ENCODE measurements around the gene CDKAL1. TPM values are rescaled to one million over a fixed set of nuclear protein-coding genes. Genes with fewer than 3 reads are reported as not detected.

Gene CDKAL1
- total and polyA plus RNA-seq, 10 donors, result 4.8 to 26.9 (median 20.1) TPM

DNA sequence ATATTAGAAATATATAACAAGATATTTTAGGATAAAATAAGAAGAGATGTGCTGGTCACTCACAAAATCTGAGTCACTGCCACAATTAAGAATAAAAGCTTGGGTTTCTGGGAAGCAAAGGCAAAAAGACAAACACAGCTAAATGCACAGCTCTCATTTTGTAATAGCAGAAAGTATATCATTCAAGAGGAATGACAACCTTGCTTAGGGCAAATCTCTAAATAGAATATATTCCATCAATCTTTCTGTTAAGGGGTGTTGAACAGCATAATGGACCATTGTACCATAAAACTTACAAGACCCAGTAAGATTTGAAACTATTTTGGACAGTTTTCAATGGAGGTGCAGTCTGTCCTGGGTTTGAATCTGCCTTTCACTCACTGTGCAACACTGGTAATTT lies 594.3 kb downstream of the CDKAL1 start:
- no peaks in the 10 kb centered on the region for H3K36me3 ChIP-seq
- peaks cover 0 to 8% (median 0%) of the 10 kb centered on the region in 6 donors for H3K4me1 ChIP-seq
- no peak overlapping the region for H3K27ac ChIP-seq
- intact Hi-C loops (cut with DNase I; ENCODE audit: low total_unique reads), result no loop called here
- H3K27me3 ChIP-seq (replicated peaks in 1 of 7), result no peaks in the 10 kb centered on the region
- TF ChIP-seq POLR2AphosphoS5 (IDR thresholded peaks at IDR 0.05) (no peak), POLR2A (IDR thresholded peaks at IDR 0.05) (no peak)
- TF ChIP-seq, protein P1, sequence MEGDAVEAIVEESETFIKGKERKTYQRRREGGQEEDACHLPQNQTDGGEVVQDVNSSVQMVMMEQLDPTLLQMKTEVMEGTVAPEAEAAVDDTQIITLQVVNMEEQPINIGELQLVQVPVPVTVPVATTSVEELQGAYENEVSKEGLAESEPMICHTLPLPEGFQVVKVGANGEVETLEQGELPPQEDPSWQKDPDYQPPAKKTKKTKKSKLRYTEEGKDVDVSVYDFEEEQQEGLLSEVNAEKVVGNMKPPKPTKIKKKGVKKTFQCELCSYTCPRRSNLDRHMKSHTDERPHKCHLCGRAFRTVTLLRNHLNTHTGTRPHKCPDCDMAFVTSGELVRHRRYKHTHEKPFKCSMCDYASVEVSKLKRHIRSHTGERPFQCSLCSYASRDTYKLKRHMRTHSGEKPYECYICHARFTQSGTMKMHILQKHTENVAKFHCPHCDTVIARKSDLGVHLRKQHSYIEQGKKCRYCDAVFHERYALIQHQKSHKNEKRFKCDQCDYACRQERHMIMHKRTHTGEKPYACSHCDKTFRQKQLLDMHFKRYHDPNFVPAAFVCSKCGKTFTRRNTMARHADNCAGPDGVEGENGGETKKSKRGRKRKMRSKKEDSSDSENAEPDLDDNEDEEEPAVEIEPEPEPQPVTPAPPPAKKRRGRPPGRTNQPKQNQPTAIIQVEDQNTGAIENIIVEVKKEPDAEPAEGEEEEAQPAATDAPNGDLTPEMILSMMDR (IDR thresholded peaks at IDR 0.05 in 8 of 11, conservative IDR thresholded peaks at IDR 0.05 in 3 of 11), result no peak
- no peaks in the 10 kb centered on the region for H3K9me3 ChIP-seq
- no peak for DNase-seq
- H3K4me3 ChIP-seq, result no peak overlapping the region

DNA sequence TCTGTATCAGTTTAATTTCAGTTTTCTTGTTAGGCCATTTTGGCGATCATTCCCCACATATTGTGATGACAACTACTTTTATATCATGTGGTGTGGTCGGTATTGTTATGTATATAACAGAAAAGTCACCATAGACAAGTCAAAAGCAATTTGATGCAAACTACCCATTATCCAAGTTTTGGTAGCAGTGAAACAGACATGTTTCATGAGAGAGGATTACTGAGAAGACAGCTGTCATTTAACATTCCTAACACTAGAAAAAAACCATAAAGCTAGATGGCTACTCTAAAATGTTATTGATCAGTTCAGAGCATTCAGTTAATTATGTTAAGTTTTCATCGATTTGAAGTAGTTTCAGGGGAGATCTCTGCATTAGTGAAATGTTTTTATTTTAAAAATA lies 597.1 kb downstream of the CDKAL1 start:
- WGBS, 5 donors, result 93 to 97% (median 94%) methylated on average over 3 of the region's 3 CpGs
- TF ChIP-seq POLR2AphosphoS5 (IDR thresholded peaks at IDR 0.05) (no peak), POLR2A (IDR thresholded peaks at IDR 0.05) (no peak)
- TF ChIP-seq, protein P1 (IDR thresholded peaks at IDR 0.05 in 8 of 11, conservative IDR thresholded peaks at IDR 0.05 in 3 of 11), result no peak
- H3K27ac ChIP-seq, result no peak overlapping the region

DNA sequence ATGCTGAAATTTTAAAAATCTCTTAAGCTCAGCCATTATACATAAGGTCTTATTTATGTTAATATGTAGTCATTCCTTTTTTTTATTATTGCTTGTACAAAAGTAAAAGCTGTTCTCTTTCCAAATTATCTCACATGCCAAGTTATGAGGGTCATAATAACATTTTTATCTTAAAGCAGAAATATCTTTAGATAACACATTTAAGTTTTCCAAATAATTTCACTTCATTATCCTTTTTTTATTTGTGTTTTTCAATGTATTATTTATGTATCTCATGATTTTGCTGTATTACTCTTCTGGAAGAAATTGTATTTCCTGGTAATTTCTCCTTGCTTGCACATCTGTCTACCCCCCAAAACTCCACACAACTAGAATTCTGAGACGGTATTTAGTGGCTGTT lies 598.2 kb downstream of the CDKAL1 start:
- intact Hi-C loops (cut with DNase I; ENCODE audit: low total_unique reads), result no loop called here
- no peak for DNase-seq
- Histone ChIP-seq H3K36me3 (no peaks in the 10 kb centered on the region), H3K27me3 (replicated peaks in 1 of 7) (no peaks in the 10 kb centered on the region), H3K4me1 (peaks cover 0 to 8% (median 0%) of the 10 kb centered on the region in 6 donors), H3K4me3 (no peak overlapping the region), H3K27ac (no peak overlapping the region), H3K9me3 (no peaks in the 10 kb centered on the region)
- TF ChIP-seq POLR2AphosphoS5 (IDR thresholded peaks at IDR 0.05) (no peak), POLR2A (IDR thresholded peaks at IDR 0.05) (no peak)
- TF ChIP-seq, protein P1 (IDR thresholded peaks at IDR 0.05 in 8 of 11, conservative IDR thresholded peaks at IDR 0.05 in 3 of 11), result no peak
- WGBS, 5 donors, result 26 to 38% (median 31%) methylated on average over 1 of the region's 1 CpG

More for the DNA sequence above, 597.1 kb downstream of the CDKAL1 start:
- Histone ChIP-seq H3K4me1 (peaks cover 0 to 8% (median 0%) of the 10 kb centered on the region in 6 donors), H3K27me3 (replicated peaks in 1 of 7) (no peaks in the 10 kb centered on the region), H3K4me3 (no peak overlapping the region), H3K36me3 (no peaks in the 10 kb centered on the region), H3K9me3 (no peaks in the 10 kb centered on the region)
- intact Hi-C loops (cut with DNase I; ENCODE audit: low total_unique reads), result no loop called here
- no peak for DNase-seq

DNA sequence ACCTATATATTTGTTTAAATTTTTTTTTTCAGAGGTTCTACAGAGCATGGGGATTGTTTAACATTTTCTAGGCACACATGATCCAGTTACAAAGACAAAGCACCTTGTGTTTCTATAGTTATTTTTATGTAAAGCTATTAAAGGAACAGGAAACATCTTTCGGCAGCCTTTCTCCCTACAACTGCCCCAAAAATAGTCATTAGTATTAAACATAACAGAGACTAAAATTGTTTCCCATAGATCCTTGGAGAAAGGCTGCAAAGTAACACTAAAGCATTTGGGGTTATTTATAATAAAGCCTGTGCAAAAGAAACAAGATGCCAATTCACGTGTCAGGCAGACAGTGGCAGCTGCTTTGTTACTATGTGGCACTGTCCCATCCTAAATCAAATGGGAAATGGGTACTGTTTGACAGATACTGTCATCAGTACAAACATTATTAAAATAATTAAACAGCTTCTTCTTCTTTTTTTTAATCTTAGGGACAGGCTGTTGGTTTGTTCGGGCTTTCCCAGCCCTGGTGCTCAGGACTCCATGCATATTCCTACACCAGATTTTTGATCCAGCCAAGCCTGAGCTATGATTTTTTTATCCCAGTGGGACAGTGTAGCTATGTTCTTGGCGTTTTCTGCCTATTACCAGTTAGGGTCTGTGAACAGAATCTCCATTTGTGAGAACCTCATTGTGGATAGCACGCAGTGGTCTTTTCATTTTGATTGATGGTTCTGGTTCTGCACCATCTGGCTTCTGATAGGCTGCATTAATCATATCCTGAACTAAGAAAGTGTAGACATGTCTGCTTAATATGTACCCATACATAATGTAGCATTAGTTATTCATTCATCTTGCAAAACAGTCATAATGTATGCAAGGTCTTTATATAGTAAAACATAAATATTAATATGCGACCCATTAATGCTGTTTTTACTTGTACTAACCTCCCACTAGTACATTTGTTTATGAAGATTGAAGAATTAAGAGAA lies 598.9 kb downstream of the CDKAL1 start:
- Histone ChIP-seq H3K36me3 (no peaks in the 10 kb centered on the region), H3K4me1 (peaks cover 0 to 8% (median 0%) of the 10 kb centered on the region in 6 donors), H3K9me3 (no peaks in the 10 kb centered on the region), H3K27ac (no peak overlapping the region), H3K27me3 (replicated peaks in 1 of 7) (no peaks in the 10 kb centered on the region), H3K4me3 (no peak overlapping the region)
- WGBS, 5 donors, result 56 to 63% (median 61%) methylated on average over 6 of the region's 6 CpGs
- no peak for DNase-seq
- no peak for TF ChIP-seq POLR2AphosphoS5 (IDR thresholded peaks at IDR 0.05)
- intact Hi-C loops (cut with DNase I; ENCODE audit: low total_unique reads), result no loop called here

Measured in spleen (tissue), 11 donors.